ENCODE measurements around the gene NTN3. TPM values are rescaled to one million over a fixed set of nuclear protein-coding genes. Genes with fewer than 3 reads are reported as not detected.

NTN3 gene
- polyA plus RNA-seq, 2 of the 4 experiments (the other 2 are of a cell fraction): not detected

GRCh38 chr16:2507665-2508064 is 36.6 kb downstream of the NTN3 start:
- 100% methylated on average over 4 of the region's 11 CpGs for WGBS (ENCODE audit: missing lambda C conversion rate)
- FAIRE-seq (no peak), DNase-seq (ENCODE audit: low read depth in 1 of 2, low spot score in 1 of 2) (no peak), ATAC-seq (no peak)
- H3K9me3 ChIP-seq: no peaks in the 10 kb centered on the region
- ChIA-PET CTCF (interaction anchor here (2.7 kb wide), 1 partner anchor 33 kb away, joined by 7 read pairs; the partner anchor contains the start of gene TBC1D24), POLR2A (no interaction called here)
- H3K27ac ChIP-seq: no peak overlapping the region
- no peak overlapping the region for H3K4me2 ChIP-seq
- no peak overlapping the region for H3K4me3 ChIP-seq
- H3K4me1 ChIP-seq: peaks cover 8% of the 10 kb centered on the region
- TF ChIP-seq CHD4 (IDR thresholded peaks at IDR 0.05; ENCODE audit: borderline replicate concordance): no peak
- no peak for TF ChIP-seq ELK1 (IDR thresholded peaks at IDR 0.05; ENCODE audit: low read depth, low read length)
- no peak for TF ChIP-seq GATA3 (IDR thresholded peaks at IDR 0.05; ENCODE audit: borderline replicate concordance)
- no peak for TF ChIP-seq EHMT2 (IDR thresholded peaks at IDR 0.05; ENCODE audit: low read depth)
- no peak for TF ChIP-seq JUNB (IDR thresholded peaks at IDR 0.05)
- no peak for TF ChIP-seq RCOR1 (IDR thresholded peaks at IDR 0.05; ENCODE audit: low read depth, low read length)
- TF ChIP-seq HMGXB4 (CRISPR knock-in tag; IDR thresholded peaks at IDR 0.05; ENCODE audit: borderline replicate concordance): no peak

GRCh38 chr16:2508722-2509400 is 37.8 kb downstream of the NTN3 start:
- POLR2A ChIA-PET: interaction anchor here (0.7 kb wide), 1 partner anchor 21 kb away, joined by 3 read pairs; no protein-coding TSS in a partner anchor
- no peak for ATAC-seq
- 84% methylated on average over 17 of the region's 18 CpGs for WGBS (ENCODE audit: missing lambda C conversion rate)
- no peak for TF ChIP-seq RCOR1 (IDR thresholded peaks at IDR 0.05; ENCODE audit: low read depth, low read length)
- TF ChIP-seq TP53 (CRISPR knock-in tag; IDR thresholded peaks at IDR 0.05): no peak
- TF ChIP-seq BHLHE40 (IDR thresholded peaks at IDR 0.05; ENCODE audit: low read depth, low read length): no peak
- TF ChIP-seq MAFK (IDR thresholded peaks at IDR 0.05; ENCODE audit: partially characterized antibody): no peak
- no peak for TF ChIP-seq GATA3 (IDR thresholded peaks at IDR 0.05; ENCODE audit: borderline replicate concordance)
- no peak for TF ChIP-seq PHF8 (IDR thresholded peaks at IDR 0.05; ENCODE audit: borderline replicate concordance, low read depth)
- no peak for TF ChIP-seq KDM1A (IDR thresholded peaks at IDR 0.05; ENCODE audit: low read depth)
- no peak for TF ChIP-seq HDAC2 (IDR thresholded peaks at IDR 0.05)
- TF ChIP-seq HOXA7 (CRISPR knock-in tag; IDR thresholded peaks at IDR 0.05): no peak
- TF ChIP-seq ZFP36 (IDR thresholded peaks at IDR 0.05; ENCODE audit: borderline replicate concordance, partially characterized antibody): no peak
- TF ChIP-seq ZSCAN20 (CRISPR knock-in tag; IDR thresholded peaks at IDR 0.05): no peak
- TF ChIP-seq JUNB (IDR thresholded peaks at IDR 0.05): no peak
- TF ChIP-seq CHD4 (IDR thresholded peaks at IDR 0.05; ENCODE audit: borderline replicate concordance): no peak
- TF ChIP-seq ELK1 (IDR thresholded peaks at IDR 0.05; ENCODE audit: low read depth, low read length): no peak
- TF ChIP-seq HMGXB4 (CRISPR knock-in tag; IDR thresholded peaks at IDR 0.05; ENCODE audit: borderline replicate concordance): no peak
- TF ChIP-seq RAD21 (conservative IDR thresholded peaks at IDR 0.05 in 1 of 2, IDR thresholded peaks at IDR 0.05 in 1 of 2): no peak
- TF ChIP-seq HES2 (IDR thresholded peaks at IDR 0.05): no peak
- H3K4me3 ChIP-seq: no peak overlapping the region
- no peak for DNase-seq (ENCODE audit: low read depth in 1 of 2, low spot score in 1 of 2)
- no peak for FAIRE-seq
- H3K4me2 ChIP-seq: no peak overlapping the region
- H3K4me1 ChIP-seq: peaks cover 5% of the 10 kb centered on the region
- CTCF ChIA-PET: interaction anchor here (2.7 to 8.0 kb wide), 2 partner anchors 7 to 35 kb away, joined by 7 to 91 read pairs; partner anchors contain the start of gene TBC1D24
- no peak overlapping the region for H3K27ac ChIP-seq
- no peaks in the 10 kb centered on the region for H3K9me3 ChIP-seq

Data from A549 (cell line).